NK-92 (cell line): ENCODE measurements around the gene SERPINA6.
"Not testable (repeated sequence)": the region's sequence is repeated elsewhere in the genome, so short reads cannot be mapped to it uniquely, and the experiment has no call there.

Experiments
- DNase-seq: peaks from one replicate; lab custom pipeline; 2025; ENCODE audit not compliant: unreplicated experiment; lab: John Stamatoyannopoulos, UW

The SERPINA6 gene

DNA sequence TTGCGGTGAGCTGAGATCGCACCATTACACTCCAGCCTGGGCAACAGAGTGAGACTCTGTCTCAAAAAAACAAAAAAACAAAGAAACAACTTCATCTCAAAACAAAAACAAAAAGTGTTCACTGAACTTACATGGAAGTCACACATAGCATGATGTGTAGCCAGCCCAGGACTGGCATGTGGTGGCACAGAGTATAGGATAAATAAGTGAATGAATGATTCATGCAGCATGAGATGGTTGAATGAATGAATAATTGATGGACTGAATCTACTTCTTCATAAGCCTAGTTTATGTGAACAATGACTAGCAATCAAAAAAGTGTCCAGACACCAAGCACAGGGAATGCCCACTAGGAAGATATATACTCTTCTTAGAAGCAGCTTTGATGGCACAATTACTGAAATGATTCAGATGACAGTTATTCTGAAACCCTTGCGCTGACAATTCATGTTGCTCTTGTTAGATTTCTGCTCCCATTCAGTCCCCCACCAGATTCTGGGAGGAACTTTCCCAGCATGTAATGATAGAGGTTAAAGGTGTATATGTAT lies 31.6 kb upstream of the SERPINA6 start:
- no peak for DNase-seq

DNA sequence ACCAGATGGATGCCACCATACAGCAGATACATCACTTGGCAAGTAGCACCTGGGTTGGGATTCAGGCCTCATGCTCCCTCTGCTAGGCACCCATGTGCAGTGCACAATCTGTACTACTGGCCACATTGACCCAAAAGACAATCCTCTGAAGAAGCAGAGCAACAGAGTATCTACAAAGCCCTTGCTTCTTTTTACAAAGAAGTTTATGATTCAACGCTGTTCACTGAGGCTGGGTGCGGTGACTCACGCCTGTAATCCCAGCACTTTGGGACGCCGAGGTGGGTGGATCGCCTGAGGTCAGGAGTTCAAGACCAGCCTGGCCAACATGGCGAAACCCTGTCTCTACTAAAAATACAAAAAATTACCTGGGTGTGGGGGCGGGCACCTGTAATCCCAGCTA lies 31.1 kb upstream of the SERPINA6 start:
- DNase-seq, result not testable (repeated sequence)

DNA sequence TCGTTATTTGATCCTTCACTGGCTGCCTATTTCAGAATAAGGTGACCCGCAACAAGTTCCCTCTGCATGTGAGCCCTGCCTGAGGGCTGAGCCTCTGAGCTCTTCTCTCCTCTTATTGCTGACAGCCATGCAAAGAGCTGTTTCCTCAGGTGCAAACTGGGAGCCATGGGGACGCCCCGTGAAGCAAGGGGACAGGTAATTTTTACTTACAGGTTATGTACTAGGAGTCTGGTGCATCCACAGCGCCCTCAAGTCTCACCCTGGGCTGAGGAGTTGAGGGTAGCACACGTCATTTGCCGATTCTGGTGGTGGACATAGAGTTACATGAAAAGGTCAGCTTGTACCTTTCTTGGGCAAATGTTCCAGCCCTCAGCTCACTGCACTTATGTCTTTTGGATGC lies 26.1 kb upstream of the SERPINA6 start:
- no peak for DNase-seq

DNA sequence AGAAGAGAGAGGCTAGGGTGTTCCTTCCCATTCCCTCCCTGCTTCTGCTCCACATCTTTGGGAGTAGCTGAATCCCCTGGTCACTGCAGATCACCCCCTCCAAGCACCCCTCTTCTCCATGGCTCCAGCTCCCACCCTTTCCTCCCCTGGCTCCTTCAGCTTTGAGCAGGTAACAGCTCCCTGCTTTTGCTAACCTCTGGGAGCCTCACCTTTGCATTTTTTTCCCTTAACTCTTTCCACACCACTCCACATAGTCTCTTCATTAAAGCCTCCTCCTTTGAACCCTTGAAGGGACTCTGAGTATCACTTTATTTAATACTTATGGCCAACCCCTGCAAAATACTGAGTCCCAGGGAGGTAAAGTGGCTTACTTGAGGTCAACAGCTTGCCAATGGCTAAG lies 25.7 kb upstream of the SERPINA6 start:
- DNase-seq, result no peak

GRCh38 chr14:94346841-94347240 lies 23.7 kb upstream of the SERPINA6 start:
- no peak for DNase-seq

DNA sequence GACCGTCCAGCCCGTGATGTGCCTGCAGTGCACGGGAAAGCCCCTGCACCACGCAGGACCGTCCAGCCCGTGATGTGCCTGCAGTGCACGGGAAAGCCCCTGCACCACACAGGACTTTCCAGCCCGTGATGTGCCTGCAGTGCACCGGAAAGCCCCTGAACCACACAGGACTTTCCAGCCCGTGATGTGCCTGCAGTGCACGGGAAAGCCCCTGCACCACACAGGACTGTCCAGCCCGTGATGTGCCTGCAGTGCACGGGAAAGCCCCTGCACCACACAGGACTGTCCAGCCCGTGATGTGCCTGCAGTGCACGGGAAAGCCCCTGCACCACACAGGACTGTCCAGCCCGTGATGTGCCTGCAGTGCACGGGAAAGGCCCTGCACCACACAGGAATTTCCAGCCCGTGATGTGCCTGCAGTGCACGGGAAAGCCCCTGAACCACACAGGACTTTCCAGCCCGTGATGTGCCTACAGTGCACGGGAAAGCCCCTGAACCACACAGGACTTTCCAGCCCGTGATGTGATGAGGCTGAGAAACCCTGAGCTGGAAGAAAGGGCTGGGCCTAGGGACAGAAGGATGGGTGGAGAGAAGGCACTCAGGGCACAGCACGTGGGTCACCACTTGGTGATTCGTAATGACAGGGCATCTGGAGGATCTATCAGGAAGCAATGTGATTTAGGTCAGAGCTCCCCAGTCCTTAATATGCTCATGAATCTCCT lies 23.1 kb upstream of the SERPINA6 start:
- DNase-seq, result not testable (repeated sequence)

DNA sequence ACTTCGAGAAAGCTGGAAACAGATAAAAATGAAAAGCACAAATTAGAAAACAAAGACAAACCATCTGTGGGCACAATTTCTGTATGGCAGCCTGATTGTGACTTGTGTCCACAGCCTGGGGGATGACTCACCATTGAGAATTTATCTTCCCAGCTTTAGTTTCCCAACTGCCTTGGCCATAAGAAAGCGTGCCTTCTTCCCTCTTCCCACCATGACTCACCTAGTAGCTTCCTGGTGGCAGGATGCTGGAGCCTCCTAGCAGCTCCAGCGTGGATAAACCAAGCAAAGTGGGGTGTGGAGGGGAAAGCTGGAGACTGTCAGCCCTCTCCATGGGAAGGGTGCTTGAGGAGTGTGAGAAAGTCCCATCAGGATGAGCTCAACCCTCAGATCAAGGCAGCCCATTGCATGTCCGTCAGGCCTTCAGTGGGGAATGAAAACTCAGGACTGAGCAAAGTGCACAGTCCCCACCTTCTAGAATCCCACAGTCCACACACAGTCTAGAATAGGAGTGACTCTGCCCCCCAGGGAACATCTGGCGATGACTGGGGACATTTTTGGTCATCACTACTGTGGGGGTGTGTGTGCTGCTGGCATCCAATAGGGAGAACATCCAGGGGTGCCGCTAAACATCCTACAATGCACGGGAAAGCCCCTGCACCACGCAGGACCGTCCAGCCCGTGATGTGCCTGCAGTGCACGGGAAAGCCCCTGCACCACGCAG lies 22.4 kb upstream of the SERPINA6 start:
- no peak for DNase-seq

GRCh38 chr14:94344389-94344788 lies 21.3 kb upstream of the SERPINA6 start:
- DNase-seq, result no peak

DNA sequence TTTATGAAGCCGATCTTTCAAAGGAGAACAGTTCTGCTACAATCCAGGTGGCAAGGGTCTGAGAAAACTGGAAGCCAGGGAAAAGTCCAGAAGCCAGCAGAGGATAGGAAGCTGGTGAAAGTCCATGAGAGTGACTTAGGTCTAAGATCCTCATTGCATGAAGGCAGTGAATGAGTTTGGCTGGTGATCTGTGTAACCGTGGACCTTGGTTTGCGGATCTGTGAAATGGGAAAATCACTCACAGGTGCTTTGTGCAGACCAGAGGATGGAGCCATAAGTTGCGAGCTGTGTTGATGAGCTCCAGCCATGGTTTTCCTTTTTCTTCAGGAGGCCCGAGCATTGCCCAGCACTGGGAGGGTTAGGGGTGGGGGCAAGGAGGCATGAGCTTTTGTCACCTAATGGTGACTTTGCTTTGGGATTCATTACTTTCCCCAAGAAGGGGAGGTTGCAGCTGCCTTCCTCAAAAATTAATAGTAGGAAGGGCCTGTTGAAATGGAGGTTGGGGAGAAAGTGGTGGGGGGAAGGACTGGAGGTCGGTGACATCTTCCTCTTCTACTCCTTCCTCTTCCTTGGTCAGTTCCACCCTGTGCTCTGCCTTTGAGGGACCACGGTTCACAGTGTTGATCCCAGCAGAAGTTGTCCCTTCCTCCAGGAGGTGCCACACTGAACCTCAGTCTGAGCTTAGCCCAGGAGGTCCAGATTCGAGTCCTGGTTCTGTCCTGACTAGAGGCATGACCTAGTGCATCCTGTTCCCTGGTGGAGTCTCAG lies 20.3 kb upstream of the SERPINA6 start:
- DNase-seq, result no peak

DNA sequence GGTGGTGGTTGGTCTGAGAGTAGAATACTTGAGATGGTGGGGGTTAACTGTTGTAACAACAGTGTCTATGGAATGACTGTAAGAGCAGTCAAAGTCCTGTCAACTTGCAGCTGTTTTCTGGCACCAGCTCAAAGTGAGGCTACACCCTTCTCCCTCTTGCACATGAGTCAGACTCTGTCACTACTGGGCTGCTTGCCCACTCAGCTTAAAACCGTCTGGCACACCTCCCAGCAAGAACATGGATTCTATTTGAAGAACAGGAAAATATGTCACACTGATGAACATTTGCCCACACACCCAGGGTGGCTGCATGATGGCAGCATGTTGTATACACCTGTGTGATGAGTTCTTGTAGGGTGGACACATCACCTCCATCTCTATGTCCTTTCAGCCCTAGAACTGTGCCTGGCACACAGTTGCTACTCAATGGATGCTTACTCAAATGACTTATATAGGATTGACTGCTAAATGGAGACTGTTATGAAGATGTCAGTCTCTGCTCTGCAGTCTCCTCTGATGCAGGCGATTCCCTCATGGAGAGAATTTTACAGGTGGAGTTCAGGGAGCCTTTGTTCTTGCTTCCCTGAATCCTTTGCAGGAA lies 19.3 kb upstream of the SERPINA6 start:
- DNase-seq, result no peak

- no peak for DNase-seq
These were observed 18.7 kb upstream of the SERPINA6 start for GRCh38 chr14:94341656-94342333.

DNA sequence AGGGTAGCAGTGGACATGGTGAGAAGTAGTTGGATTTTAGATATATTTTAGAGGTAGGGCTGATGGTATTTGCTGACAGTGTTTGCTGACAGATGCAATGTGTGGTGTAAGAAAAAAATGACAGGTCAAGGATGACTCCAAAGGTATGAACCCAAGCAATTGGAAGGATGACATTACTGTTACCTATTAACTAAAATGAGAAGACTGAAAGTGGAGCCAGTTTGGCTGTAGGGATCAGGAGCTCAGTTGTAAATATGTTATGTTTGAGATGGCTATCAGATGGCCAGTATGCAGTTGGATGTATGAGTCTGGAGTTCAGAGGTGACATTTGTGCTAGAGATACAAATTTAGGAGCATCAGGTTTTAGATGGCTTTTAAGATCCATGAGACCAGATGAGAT lies 17.4 kb upstream of the SERPINA6 start:
- no peak for DNase-seq

- no peak for DNase-seq
These were observed 14.9 kb upstream of the SERPINA6 start for GRCh38 chr14:94338023-94338422.

DNA sequence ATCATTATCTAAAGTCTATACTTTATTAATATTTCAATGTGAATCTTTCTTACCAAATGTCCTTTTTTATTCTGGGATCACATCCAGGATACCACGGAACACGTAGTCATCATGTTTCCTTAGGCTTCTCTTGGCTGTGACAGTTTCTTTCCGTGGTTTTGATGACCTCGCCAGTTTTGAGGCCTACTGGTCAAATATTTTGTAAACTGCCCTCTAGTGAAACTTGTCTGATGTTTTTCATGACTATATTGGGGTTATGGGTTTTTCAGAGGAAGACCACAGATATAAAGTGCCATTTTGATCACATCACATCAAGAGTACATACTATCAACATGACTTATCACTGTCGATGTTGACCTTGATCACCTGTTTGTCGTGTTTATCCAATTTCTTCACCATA lies 14.1 kb upstream of the SERPINA6 start:
- no peak for DNase-seq

DNA sequence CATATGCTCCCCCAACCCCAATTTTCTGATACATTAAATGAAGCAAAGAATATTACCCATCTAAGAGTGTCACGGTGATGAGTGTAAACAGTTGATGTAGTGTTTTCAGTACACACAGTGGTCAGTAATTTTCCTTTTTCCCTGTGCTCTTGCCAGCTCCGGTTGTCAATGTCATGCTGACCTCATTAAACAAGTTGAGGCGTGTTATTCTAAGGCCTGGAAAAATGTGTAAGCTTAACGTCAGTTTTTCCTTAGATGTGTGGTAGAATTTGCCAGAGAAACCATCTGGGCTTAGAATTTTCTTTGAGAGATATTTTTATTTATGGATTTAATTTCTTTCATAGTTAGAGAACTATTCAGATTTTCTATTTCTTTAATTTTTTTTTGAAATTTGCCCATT lies 11.7 kb upstream of the SERPINA6 start:
- no peak for DNase-seq

DNA sequence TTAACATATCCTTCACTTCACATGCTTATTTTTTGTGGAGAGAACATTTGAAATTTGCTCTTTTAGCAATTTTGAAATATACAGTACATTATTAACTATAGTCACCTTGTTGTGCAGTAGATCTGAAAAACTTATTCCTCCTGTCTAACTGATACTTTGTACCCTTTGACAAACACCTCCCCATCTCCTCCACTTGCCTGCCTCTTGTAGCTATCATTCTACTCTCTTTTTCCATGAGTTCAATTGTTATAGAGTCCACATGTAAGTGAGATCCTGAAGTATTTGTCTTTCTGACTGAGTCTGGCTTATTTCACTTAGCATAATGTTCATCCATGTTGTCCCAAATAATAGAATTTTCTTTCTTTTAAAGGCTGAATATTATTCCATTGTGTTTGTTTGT lies 9.5 kb upstream of the SERPINA6 start:
- no peak for DNase-seq

DNA sequence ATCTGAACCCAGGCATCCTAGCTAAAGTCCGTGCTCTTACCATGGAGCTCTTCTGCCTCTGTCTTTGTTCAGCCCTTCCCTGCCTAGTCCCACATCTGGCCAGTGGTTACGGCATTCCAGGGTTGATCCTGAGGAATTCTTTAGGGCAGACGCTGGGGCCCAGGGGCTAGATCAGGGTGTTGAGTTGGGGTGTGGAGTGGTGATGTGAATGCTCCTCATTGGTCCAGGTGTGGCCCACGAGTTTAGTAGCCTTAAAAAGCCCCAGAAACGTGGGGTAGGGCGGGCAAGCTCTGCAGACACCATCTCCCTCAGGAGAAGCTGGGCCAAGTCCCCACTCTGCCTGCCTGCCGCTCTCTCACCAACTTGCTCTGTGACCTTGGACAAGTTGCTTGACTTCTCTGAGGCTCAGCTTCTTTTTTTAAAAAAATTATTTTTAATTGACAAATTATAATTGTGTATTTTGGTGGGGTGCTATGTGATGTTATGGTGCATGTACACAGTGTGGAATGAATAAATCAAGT lies 9.0 kb upstream of the SERPINA6 start:
- DNase-seq, result no peak

DNA sequence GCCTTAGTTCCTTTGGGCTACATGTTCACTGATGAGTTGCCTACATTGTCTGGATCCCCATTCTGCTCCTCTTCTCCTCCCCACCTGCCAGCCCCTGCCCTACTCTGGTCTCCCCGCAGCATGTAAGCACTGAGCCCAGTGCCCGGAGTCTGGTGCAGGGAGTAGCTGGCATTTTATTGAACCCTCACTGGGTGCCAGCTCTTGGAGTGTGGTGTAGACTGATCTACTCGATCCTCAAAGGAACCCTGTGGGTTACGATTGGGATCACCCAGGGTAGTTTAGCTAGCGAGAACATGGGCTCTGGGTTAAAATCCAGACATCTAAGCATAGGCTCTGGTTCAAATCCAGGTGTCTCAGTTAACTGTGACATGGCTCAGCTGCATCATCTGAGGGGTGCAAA lies 8.3 kb upstream of the SERPINA6 start:
- DNase-seq, result no peak

DNA sequence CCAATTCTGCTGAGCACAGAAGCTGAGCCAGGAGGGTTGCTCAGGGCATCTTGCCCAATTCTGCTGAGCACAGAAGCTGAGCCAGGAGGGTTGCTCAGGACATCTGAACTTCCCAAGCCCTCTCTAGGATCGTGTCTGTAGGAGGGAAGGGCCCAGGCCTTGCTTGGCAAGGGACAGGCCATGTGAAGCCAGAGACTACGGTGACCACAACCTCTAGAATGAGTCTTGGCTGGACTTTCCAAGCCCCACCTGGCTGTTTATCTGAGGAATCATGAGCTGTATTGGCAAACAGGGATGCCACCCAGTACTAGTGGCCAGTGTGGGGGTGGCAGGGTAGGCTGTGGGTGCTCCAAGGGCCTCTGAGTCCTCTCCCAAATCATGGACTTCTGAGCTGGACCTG lies 7.7 kb upstream of the SERPINA6 start:
- DNase-seq, result no peak

GRCh38 chr14:94330432-94330831 lies 7.3 kb upstream of the SERPINA6 start:
- no peak for DNase-seq

DNA sequence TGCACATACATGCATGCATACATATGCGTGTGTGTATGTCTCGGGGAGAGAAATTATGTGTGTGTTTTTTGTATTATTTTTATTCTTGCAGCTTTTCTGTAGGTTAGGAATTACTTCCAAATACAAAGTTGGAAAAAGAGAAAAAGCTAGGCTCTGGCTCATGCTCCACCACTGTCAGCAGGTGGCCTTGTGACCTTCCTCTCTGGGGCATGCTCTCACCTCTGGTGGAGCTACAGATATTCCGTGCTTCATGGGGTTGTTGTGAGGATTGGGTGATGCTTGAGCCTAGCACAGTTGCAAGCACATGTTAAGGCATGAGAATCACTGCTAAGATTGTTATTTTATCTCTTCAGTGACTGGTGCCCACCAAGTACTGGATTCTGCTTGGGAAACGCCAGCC lies 6.7 kb upstream of the SERPINA6 start:
- DNase-seq, result no peak
